HG02798 (cell line): ENCODE data around the gene TRIM17.

ENCODE experiments used
- ATAC-seq: cut with Tn5 transposase; IDR thresholded peaks from one replicate; pipeline ENCODE4 v1.9.1; 2021; ENCODE audit warnings: mild to moderate bottlenecking; ENCODE audit not compliant: unreplicated experiment, poor library complexity

The TRIM17 gene

DNA sequence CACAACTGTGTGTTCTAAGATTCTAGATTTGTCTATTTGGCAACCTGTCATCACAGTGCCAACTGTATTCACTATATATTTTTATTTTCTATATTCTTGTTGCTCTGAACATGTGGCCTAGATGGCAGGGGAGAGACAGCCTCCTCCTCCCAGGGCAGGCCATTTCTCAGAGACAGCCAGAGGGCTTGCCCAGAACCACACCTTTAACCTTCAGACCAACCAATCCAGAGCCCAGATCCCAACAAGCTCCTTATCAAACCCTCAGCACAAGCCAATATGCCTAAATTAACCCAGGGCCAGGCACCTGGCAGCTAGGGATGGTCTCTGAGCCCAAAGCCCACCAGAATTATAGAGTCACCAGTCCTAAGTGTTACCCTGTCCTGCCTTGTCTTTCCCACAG is 29.3 kb downstream of the TRIM17 start:
- ATAC-seq = no peak

DNA sequence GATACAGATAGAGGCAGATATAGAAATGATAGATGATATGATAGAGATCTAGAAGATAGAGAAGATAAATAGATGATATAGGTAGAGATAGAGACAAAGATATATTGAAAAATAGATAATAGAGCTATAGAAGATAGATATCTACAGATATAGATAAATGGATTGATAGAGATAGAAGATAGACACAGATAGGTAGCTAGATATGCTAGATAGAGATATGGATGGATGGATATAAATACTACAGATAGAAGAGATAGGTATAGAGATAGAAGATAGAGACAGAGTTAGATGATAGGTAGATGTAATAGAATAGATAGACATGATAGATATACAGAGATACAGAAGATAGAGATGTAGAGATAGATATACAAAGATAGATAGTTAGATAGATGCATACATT is 31.4 kb downstream of the TRIM17 start:
- ATAC-seq = no peak

DNA sequence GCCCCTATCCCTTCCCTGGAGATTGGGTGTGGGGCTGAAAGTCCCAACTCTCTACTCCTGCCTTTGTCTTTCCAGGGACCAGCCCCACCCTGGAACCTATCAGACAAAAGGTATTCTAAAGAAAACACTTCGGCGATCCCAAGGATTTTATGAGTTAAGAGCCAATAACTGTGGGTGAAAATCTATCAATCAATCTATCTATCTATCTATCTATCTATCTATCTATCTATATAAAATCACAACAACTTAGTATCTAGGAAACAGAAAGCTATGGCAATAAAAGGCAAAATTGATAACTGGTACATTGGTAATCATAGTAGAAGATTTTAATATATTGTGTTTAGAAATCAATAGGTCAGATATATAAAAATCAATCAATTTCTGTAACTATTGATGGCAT is 32.9 kb downstream of the TRIM17 start:
- ATAC-seq = no peak

DNA sequence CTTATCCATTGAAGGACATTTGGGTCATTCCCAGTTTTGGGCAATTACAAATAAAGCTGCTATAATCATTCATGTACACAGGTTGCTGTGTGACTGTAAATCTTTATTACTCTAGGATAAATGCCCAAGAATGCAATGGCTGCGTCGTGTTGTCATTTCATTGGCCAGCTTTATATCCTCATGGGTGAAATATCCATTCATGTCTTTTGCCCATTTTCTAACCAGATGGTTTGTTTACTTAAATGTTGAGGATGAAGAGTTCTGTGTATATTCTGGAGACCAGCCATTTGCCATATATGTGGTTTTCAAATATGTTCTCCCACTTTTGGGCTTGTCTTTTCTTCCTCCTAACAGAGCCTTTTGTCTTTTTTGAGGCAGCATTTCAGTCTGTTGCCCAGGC is 35.3 kb downstream of the TRIM17 start:
- no peak for ATAC-seq

DNA sequence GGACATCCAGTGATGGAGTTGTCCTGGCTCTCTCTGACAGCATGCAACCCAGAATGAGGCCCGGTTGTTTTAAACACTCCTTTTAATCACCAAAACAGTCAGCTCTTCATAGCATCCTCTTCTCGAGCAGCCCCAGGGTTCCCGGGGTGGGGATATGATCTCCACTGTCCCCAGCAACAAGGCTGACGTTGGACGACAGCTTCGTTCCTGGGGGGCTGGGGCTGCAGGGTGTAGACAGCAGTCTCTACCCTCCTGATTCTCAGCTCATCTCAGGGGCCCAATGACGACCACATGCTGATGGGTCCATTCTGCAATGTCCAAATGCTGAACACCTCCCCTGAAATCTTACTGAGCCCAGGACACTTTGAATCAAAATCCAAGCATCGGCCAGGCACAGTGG is 37.0 kb downstream of the TRIM17 start:
- no peak for ATAC-seq

DNA sequence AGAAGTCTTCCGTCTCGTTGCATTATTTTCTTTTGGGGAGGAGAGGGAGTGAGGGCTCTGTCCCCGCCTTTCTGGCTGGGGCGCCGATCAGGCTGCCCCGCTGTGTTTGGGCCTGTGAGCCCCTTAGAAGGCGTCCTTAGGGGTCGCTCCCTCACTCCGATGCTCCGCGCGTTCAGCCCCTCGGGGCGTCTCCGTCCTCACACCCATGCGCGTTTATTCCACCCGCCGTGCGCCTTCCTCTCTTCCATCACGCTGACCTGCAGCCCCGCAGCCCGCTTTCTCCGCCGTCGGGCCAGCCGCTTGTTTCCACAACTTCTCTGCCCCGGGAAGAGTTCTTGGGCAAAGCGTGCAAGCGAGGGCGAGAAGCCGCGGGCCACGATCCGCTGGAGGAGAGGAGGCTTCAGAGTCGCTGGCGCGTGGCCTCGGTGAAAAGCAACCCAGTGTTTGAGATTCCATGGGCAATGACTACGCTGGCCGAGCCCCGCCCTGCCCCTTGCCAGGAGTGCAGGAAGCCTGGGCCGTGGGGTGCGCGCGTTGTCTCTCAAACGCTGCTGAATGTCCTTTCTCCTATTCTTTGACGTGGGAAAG is 37.7 kb downstream of the TRIM17 start:
- ATAC-seq = no peak

DNA sequence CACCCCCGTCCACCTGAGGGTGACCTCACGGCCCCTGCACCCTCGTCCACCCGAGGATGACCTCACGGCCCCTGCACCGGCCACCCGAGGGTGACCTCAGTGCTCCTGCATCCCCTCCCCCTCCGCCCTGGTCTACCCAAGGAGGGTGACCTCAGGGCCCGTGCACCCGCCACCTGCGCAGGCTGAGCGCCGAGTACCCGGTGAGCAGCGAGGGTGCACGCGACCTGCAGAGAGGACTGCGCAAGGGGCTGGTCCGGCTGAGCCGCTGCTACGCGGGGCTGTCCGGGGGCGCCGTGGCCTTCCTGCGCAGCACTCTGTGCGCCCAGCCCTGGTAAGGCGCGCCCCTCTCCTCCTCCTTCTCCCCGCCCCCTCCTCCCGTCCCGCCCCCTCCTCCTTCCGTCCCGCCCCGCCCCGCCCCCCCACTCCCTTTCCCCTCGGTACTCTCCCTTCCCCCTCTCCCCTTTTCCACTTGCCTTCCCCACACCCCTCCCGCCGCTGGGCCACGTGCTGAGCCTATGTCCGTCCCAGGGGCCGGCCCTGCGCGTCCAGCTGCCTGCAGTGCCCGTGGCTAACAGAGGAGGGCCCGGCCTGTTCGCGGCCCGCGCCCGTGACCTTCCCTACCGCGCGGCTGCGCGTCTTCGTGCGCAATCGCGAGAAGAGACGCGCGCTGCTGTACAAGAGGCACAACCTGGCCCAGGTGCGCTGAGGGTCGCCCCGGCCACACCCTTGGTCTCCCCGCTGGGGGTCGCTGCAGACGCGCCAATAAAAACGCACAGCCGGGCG is 38.4 kb downstream of the TRIM17 start:
- no peak for ATAC-seq

DNA sequence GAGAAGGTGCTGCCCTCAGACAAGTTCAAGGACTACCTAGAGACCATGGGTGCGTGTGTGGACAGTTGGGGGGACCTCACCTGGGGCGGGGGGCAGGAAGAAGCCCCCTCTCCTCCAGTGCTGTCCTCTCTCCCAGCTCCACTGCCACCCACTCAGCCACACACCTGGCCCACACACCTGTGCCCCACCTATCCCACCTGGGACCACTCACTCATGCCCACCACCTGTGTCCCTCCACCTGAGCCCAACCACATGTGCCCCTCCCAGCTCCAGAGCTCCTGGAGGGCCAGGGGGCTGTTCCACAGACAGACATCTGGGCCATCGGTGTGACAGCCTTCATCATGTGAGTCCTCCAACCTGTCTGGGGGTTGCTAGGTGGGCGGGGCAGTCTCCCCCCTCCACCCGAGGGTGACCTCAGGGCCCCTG is 39.0 kb downstream of the TRIM17 start:
- ATAC-seq = no peak

DNA sequence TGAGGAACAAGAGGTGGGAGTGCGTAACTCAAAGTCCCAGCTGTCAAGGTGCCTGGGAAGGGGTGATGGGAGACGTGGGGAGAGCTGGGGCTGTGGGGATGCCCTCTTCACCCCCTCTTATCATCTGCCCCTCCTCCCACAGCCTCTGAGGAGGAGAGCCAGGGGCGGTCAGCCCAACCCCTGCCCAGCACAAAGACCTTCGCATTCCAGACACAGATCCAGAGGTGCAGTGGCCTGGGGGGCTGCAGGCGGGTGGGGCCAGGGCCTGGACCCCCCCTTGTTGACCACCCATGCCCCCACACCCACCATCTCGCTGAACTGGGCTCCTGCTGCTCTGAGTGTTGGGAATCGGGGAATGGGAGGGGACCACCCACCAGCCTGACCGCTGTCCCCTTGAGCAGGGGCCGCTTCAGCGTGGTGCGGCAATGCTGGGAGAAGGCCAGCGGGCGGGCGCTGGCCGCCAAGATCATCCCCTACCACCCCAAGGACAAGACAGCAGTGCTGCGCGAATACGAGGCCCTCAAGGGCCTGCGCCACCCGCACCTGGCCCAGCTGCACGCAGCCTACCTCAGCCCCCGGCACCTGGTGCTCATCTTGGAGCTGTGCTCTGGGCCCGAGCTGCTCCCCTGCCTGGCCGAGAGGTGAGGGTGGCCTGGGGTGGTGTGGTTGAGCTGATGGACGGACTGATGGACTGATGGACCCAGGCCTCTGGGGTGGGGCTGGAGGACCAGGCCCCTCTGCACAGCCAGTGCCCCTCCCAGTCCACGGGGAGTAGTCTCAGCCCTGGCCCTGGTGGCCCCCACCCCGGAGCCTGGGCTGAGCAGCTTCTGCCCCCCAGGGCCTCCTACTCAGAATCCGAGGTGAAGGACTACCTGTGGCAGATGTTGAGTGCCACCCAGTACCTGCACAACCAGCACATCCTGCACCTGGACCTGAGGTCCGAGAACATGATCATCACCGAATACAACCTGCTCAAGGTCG is 39.7 kb downstream of the TRIM17 start:
- no peak for ATAC-seq

DNA sequence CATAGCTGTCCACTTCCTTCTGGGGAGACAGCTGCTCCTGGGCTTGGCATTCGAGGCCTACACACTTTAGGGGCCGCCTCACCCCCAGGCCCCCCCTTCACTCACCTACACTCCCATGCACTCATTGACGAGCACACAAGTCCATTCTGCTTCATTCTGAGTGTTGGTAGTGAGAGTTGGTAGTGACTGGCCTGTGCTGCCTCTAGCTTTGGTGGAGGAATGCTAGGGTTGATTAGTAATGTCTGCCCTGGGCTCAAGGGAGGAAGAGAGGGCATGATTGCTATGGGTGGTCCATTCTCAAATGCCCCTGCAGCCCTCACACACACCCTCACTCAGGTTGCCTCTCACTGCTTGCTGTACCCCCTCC is 40.4 kb downstream of the TRIM17 start:
- ATAC-seq = no peak

DNA sequence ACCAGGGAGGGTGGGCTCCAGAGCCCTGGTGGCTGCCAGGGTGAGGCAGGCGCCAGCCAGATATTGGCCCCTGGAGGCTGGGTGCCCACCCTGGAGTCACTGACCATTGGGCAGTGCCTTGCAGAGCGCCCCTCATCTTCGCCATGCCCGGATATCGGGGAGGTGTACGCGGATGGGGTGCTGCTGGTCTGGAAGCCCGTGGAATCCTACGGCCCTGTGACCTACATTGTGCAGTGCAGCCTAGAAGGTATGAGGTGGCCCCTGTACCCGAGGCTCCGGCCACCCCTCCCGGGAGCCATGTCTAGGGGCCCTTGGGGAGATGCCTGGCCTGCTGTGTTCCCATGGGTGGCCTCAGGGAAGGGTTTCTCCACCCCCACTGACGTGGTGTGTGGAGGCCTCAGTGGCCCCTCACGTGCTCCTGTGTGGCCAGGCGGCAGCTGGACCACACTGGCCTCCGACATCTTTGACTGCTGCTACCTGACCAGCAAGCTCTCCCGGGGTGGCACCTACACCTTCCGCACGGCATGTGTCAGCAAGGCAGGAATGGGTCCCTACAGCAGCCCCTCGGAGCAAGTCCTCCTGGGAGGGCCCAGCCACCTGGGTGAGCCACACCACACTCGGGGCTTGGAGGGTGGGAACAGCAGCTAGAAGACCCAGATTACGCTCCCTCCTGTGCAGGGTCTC is 40.9 kb downstream of the TRIM17 start:
- no peak for ATAC-seq

DNA sequence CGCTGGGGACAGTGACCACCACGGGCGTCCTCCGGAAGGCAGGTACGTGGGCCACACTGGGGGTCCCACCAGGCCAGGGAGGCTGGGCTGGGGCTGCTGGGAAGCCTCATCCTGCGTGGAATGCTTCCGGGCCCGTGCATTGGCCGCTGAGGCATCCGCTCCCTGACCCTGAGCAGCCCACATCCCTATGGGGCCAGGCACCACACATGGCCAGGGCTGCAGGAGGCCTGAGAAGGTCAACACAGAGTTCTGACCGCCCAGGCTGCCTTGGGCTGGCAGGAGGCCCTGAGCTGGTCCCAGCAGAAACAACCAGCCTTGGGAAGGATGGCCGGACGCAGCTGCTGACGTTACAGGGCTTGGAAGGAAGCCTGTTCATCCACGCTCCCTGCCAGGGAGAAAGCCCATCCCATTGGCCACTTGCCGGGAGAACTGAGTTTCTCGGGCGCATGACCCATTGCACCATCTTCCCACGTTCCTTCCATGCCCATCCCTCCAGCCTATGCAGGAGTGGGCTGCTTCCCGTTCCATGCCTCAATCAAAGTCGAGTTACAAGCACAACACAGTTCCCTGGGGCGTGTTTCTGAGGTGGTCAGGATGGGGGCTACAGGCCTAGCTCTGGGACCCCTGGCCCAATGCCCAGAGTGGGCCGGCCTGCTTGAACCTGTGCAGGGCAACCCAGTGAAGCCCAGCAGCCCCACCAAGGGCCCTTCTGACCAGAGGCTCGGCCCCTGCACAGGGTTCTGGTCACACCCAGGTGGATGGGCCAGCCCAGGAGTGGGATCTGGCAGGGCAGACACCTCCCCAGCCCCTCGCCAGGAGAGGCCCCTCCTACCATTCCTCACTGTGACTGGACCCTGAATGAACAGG is 41.7 kb downstream of the TRIM17 start:
- no peak for ATAC-seq

DNA sequence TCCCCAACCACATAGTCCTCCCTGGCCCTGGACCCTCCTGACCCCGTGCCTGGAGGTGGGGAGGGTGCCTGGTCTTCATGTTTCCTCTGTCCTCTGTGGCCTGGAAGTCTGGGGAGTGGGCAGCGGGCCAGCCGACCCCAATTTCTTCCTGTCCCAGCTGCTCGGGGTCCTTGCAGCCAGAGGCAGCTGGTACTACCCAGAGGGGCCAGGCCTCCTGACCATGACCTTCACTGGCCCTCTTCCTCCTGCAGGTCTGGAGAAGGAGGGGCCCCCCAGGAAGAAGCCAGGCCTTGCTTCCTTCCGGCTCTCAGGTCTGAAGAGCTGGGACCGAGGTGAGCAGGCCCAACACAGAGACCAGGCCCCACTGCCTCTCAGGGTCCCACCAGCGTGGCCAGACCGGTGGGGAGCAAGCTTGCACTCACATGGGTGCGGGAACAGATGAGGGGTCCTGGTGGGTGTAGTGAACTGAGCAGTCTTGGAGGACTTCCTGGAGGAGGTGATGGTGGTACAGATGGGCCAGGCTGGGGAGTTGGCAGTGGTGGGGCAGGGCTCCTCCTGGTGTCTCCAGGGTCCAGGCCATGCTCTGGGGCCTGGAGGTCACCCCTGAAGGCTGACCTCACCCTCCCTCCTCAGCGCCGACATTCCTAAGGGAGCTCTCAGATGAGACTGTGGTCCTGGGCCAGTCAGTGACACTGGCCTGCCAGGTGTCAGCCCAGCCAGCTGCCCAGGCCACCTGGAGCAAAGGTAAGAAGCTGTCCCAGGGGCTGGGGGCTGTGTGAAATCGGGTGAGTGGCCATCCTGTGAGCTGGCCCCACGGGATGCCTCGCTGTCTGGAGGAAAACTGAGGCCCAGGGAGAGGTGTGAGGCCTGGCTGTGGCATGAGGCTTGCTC is 42.7 kb downstream of the TRIM17 start:
- ATAC-seq = no peak

DNA sequence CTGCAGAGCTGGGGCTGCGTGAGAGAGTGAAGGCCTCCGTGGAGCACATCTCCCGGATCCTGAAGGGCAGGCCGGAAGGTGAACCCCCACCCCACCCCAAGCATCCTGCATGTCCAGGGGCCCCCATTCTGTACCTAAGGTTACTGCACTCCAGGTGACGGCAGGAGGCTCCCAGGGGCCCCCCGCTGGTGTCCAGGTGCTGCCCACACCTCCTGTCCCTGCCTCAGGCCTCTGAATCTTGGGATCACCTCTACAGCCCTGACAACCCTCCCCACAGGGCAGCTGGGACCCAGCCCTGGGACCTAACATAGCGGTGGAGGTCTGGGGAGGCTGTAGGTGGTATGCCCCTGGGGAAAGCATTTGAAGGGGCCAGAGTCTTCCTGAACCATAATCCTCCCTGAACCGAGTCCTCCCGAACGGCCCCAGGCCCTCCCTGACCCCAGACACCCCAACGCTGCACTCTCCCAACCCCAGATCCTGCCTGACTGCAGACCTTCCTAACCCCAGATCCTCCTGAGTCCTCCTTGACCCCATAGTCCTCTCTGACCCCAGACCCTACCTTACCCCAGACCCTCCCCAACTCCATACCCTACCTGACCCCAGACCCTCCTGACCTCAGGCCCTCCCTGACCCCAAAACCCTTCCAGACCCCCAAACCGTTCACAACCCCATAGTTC is 43.5 kb downstream of the TRIM17 start:
- no peak for ATAC-seq

DNA sequence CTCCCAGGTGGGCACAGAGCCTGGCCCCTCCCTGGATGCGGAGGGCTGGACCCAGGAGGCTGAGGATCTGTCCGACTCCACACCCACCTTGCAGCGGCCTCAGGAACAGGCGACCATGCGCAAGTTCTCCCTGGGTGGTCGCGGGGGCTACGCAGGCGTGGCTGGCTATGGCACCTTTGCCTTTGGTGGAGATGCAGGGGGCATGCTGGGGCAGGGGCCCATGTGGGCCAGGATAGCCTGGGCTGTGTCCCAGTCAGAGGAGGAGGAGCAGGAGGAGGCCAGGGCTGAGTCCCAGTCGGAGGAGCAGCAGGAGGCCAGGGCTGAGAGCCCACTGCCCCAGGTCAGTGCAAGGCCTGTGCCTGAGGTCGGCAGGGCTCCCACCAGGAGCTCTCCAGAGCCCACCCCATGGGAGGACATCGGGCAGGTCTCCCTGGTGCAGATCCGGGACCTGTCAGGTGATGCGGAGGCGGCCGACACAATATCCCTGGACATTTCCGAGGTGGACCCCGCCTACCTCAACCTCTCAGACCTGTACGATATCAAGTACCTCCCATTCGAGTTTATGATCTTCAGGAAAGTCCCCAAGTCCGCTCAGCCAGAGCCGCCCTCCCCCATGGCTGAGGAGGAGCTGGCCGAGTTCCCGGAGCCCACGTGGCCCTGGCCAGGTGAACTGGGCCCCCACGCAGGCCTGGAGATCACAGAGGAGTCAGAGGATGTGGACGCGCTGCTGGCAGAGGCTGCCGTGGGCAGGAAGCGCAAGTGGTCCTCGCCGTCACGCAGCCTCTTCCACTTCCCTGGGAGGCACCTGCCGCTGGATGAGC is 44.3 kb downstream of the TRIM17 start:
- ATAC-seq = no peak

DNA sequence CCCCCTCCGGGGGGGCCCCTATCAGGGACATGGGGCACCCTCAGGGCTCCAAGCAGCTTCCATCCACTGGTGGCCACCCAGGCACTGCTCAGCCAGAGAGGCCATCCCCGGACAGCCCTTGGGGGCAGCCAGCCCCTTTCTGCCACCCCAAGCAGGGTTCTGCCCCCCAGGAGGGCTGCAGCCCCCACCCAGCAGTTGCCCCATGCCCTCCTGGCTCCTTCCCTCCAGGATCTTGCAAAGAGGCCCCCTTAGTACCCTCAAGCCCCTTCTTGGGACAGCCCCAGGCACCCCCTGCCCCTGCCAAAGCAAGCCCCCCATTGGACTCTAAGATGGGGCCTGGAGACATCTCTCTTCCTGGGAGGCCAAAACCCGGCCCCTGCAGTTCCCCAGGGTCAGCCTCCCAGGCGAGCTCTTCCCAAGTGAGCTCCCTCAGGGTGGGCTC is 44.9 kb downstream of the TRIM17 start:
- ATAC-seq = no peak
